H7 (cell line): ENCODE data around the gene NATD1. TPM values are rescaled to one million over a fixed set of nuclear protein-coding genes. Genes with fewer than 3 reads are reported as not detected.

Experiments used
- DNase-seq: peaks from one replicate; pipeline ENCODE4 v3.0.0; 2012
- H3K27me3 ChIP-seq: 2 replicates; pipeline ENCODE4 v1.6.0; 2011; ENCODE audit warnings: mild to moderate bottlenecking, low read length; ENCODE audit not compliant: control insufficient read depth, insufficient read depth
- H3K36me3 ChIP-seq: replicated peaks from 2 replicates; pipeline ENCODE4 v1.5.1; 2011; ENCODE audit warnings: low read length; ENCODE audit not compliant: control insufficient read depth, insufficient read depth
- H3K4me3 ChIP-seq: 2 replicates; pipeline ENCODE4 v1.5.1; 2011; ENCODE audit warnings: low read depth, mild to moderate bottlenecking, control low read depth, low read length, moderate library complexity; ENCODE audit not compliant: insufficient read depth
- total RNA-seq: library from RNA; depleted of rRNA; stranded (reverse); fragments of >200 nt; shearing (Covaris generic); gene quantifications from 2 replicates; pipeline ENCODE4 v1.2.3, GENCODE V29; 2014

Gene NATD1
- total RNA-seq, 1 experiment from 2014 or later, result 12.9 TPM

GRCh38 chr17:21272881-21273792 lies 19.9 kb upstream of the NATD1 start:
- DNase-seq, result no peak
- Histone ChIP-seq H3K36me3 (no peaks in the 10 kb centered on the region), H3K27me3 (peaks cover 8% of the 10 kb centered on the region), H3K4me3 (no peak overlapping the region)

- H3K27me3 ChIP-seq, result peaks cover 8% of the 10 kb centered on the region
- no peak overlapping the region for H3K4me3 ChIP-seq
- no peak for DNase-seq
- no peaks in the 10 kb centered on the region for H3K36me3 ChIP-seq
Observed at GRCh38 chr17:21272250-21272649, 19.0 kb upstream of the NATD1 start.

DNA sequence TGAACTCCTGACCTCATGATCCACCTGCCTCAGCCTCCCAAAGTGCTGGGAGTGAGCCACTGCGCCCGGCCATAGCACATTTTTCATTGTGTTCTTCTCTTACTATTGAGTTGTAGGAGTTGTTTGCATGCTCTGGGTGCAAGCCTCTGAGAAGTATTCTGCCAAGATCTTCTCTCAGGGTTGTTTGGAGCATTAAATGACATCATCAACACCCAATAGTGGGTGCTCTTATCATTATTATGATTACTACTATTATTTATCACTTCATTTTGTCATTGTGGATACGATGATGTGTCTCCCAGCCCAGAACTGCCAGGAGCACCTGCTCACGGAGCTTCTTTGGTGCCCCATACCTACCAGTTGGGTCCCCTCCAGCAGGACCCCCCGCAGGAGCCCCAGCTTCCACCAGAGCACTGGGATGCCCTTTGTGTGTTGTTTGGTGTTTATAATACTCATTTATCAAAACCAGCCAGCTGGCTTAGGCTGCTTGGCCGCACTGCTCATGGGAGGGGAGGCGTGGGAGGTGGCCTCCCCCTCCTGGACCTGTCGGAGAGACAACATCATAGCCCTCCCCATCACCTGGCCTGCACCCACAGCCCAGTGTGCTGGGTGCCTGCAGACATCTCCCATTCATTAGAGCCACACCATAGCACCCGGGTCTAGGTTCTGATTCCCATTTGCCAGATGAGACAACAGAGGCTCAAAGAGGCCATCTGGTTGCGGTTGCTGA lies 18.4 kb upstream of the NATD1 start:
- no peak overlapping the region for H3K4me3 ChIP-seq
- DNase-seq, result no peak
- no peaks in the 10 kb centered on the region for H3K36me3 ChIP-seq
- peaks cover 4% of the 10 kb centered on the region for H3K27me3 ChIP-seq

DNA sequence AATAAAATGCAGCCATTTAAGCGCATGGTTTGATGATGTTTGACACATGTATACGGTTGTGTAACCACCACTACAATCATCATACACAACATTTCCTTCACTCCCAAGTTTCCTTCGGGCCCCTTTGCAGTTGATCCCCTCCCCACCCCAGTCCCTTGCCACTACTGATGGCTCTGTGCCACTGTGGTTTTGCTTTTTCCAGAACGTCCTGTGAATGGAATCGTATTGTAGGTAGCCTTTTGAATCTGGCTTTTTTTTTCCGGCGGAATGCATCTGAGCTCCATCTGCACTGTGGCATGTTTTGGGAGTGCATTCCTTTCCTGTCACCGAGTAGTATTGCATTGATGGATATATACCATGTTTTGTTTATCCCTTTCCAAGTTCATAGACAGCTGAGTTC lies 16.2 kb upstream of the NATD1 start:
- no peak for DNase-seq
- no peaks in the 10 kb centered on the region for H3K27me3 ChIP-seq

GRCh38 chr17:21268596-21269188 lies 15.5 kb upstream of the NATD1 start:
- Histone ChIP-seq H3K36me3 (no peaks in the 10 kb centered on the region), H3K4me3 (no peak overlapping the region), H3K27me3 (no peaks in the 10 kb centered on the region)
- no peak for DNase-seq

More for the DNA sequence above, 16.2 kb upstream of the NATD1 start:
- H3K4me3 ChIP-seq, result no peak overlapping the region
- no peaks in the 10 kb centered on the region for H3K36me3 ChIP-seq

DNA sequence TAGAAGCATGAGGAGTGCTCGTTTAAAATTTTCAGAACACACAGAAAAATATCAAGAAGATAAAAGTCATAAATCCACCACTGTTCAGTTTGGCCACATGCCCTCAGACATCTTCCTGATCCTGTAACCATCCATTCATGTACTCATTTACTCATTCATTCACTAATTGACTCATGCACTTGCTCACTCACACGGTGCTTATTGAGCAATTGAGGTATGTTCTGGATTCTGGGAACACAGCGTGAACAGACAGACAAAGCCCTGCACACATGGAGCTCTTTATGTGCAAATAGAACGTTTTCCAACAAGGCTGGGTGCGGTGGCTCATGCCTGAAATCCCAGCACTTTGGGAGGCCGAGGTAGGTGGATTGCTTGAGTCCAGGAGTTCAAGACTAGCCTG lies 10.2 kb upstream of the NATD1 start:
- no peak overlapping the region for H3K4me3 ChIP-seq
- no peak for DNase-seq
- no peaks in the 10 kb centered on the region for H3K27me3 ChIP-seq
- no peaks in the 10 kb centered on the region for H3K36me3 ChIP-seq

GRCh38 chr17:21262259-21262993 lies 9.2 kb upstream of the NATD1 start:
- no peaks in the 10 kb centered on the region for H3K36me3 ChIP-seq
- no peak for DNase-seq

DNA sequence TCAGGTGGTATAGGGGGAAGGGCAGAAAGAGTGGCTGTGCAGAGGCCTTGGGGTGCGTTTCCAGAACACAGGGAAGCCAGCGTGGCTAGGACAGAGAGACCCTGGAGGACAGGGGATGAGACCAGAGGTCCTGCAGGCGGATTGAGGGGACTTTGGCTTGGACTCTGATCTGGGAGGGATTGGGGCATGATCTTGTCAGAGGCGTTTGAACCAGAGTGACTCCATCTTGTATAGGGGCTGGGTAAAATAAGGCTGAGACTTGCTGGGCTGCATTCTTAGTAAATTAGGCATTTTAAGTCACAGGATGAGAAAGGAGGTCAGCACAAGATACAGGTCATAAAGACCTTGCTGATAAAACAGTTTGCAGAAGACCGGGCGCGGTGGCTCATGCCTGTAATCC lies 5.4 kb upstream of the NATD1 start:
- H3K27me3 ChIP-seq, result no peaks in the 10 kb centered on the region
- no peak for DNase-seq
- no peak overlapping the region for H3K4me3 ChIP-seq
- no peaks in the 10 kb centered on the region for H3K36me3 ChIP-seq

More at GRCh38 chr17:21262259-21262993, 9.2 kb upstream of the NATD1 start:
- no peaks in the 10 kb centered on the region for H3K27me3 ChIP-seq
- H3K4me3 ChIP-seq, result no peak overlapping the region

- peak; percentile 53 for DNase-seq
- Histone ChIP-seq H3K36me3 (no peaks in the 10 kb centered on the region; the same call in 1 of the 2 replicates), H3K4me3 (peak overlapping the region; percentile 62), H3K27me3 (peaks cover 1% of the 10 kb centered on the region; the same call in 1 of the 2 replicates)
Observed at GRCh38 chr17:21253646-21254441, 634 bp upstream of the NATD1 start.

DNA sequence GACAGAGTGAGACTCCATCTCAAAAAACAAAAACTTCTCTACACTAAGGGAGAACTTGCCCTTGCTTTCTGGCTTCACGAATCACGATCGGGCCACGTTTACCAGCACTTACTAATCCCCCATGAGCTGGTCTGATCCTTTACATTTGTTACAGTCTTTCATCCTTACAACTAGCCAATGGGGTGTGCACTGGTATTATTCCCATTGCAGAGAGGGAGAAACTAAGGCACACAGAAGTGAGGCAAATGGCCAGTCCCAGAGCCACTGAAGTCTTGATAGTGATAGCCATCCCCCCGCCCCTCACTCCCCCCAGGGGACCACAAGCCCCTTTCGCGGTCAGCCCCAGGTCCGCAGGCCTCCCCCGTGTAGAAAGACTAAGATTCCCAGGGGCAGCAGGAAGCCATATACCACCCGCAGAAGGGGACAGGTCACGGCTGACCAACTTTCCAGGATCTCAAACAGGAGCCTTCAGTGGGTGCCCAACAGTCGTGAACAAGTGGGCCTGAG lies 868 bp downstream of the NATD1 start:
- DNase-seq, result no peak
- H3K27me3 ChIP-seq, result peaks cover 1% of the 10 kb centered on the region; the same call in 1 of the 2 replicates
- peak overlapping the region; percentile 62 for H3K4me3 ChIP-seq
- H3K36me3 ChIP-seq, result no peaks in the 10 kb centered on the region; the same call in 1 of the 2 replicates

GRCh38 chr17:21251337-21252010 lies 1.7 kb downstream of the NATD1 start:
- H3K4me3 ChIP-seq, result no peak overlapping the region
- DNase-seq, result peak; percentile 37
- H3K27me3 ChIP-seq, result peaks cover 1% of the 10 kb centered on the region; the same call in 1 of the 2 replicates
- H3K36me3 ChIP-seq, result no peaks in the 10 kb centered on the region; the same call in 1 of the 2 replicates

DNA sequence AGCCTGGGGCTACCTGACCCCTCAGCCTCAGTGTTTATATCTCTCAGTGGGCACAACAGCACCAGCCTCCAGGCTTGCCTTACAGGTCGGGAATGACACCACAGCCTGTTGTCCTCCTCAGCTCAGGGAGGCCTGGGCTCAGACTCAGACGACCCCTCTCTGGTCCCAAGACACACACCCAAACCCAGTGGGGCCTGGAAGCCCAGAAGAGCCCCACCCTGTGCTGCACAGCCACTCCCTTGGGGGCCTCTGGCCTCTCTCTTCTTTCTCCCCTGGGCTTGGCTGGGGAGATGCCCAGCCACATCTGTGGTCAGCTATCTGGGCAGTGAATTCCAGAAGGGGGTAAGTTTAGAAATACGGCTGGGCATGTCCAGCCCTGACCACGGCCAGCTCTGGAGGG lies 2.4 kb downstream of the NATD1 start:
- Histone ChIP-seq H3K27me3 (peaks cover 1% of the 10 kb centered on the region; the same call in 1 of the 2 replicates), H3K36me3 (no peaks in the 10 kb centered on the region; the same call in 1 of the 2 replicates), H3K4me3 (no peak overlapping the region)
- DNase-seq, result no peak
